ENCODE measurements around the gene MRTO4.
"Not testable (repeated sequence)": the region's sequence is repeated elsewhere in the genome, so short reads cannot be mapped to it uniquely, and the experiment has no call there.

- TF ChIP-seq, protein P1, sequence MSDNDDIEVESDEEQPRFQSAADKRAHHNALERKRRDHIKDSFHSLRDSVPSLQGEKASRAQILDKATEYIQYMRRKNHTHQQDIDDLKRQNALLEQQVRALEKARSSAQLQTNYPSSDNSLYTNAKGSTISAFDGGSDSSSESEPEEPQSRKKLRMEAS (IDR thresholded peaks at IDR 0.05): not testable (repeated sequence)
- TF ChIP-seq, protein P2, sequence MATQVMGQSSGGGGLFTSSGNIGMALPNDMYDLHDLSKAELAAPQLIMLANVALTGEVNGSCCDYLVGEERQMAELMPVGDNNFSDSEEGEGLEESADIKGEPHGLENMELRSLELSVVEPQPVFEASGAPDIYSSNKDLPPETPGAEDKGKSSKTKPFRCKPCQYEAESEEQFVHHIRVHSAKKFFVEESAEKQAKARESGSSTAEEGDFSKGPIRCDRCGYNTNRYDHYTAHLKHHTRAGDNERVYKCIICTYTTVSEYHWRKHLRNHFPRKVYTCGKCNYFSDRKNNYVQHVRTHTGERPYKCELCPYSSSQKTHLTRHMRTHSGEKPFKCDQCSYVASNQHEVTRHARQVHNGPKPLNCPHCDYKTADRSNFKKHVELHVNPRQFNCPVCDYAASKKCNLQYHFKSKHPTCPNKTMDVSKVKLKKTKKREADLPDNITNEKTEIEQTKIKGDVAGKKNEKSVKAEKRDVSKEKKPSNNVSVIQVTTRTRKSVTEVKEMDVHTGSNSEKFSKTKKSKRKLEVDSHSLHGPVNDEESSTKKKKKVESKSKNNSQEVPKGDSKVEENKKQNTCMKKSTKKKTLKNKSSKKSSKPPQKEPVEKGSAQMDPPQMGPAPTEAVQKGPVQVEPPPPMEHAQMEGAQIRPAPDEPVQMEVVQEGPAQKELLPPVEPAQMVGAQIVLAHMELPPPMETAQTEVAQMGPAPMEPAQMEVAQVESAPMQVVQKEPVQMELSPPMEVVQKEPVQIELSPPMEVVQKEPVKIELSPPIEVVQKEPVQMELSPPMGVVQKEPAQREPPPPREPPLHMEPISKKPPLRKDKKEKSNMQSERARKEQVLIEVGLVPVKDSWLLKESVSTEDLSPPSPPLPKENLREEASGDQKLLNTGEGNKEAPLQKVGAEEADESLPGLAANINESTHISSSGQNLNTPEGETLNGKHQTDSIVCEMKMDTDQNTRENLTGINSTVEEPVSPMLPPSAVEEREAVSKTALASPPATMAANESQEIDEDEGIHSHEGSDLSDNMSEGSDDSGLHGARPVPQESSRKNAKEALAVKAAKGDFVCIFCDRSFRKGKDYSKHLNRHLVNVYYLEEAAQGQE (IDR thresholded peaks at IDR 0.05; ENCODE audit: low read depth): not testable (repeated sequence)
- TF ChIP-seq CEBPB (IDR thresholded peaks at IDR 0.05); EP300 (IDR thresholded peaks at IDR 0.05; ENCODE audit: borderline replicate concordance): not testable (repeated sequence)
Measured at GRCh38 chr1:19288324-19289241, 37.0 kb downstream of the MRTO4 start, which contains the start of gene AKR7A3.

Data from Ishikawa (cell line).